Stimulated activated naive CD4-positive, alpha-beta T cell treated with Interleukin-2 at 50 U/mL for 16 hours (primary cell): ENCODE results near the gene PTPRM.

Experiments used
- DNase-seq: peaks from one replicate; lab custom pipeline; 2025; lab: John Stamatoyannopoulos, UW

Gene PTPRM

DNA sequence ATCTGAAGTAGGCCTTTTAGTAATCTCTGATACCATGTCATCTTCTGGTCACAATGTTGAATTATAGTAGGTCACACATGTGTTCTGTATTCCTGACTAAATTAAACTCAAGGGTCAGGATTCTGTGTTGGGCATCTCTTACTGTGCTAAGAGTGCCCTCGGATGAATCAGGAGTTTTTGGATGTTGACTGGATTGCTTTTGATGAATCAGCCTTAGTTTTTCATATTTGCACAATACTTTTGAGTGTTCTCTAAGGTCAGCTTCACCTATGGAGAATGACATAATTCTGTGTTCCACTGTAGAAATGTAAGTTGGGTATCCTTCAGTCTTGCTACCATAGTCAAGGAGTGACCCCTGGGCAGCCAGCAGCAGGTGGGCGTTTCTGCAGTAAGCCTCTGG, 190.1 kb downstream of the PTPRM start:
- DNase-seq = no peak

DNA sequence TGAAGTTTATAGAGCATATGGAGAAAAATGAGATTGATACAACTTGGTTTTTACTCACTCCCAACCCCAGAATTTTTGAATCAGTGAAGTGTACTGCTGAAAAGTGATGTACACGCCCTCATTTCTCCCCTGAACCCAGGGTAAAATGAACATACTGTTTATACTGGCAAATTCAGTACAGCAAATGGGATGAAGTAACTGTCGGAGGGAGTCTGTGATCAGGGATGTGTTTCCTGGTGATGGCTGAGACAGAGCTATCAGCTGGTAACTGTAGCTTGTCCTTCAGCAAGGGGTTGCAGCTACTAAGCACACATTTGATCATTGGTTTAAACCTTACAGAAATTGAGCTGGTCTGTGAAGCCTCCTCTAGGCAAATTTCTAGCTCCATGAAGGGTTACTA, 191.6 kb downstream of the PTPRM start:
- DNase-seq = no peak

DNA sequence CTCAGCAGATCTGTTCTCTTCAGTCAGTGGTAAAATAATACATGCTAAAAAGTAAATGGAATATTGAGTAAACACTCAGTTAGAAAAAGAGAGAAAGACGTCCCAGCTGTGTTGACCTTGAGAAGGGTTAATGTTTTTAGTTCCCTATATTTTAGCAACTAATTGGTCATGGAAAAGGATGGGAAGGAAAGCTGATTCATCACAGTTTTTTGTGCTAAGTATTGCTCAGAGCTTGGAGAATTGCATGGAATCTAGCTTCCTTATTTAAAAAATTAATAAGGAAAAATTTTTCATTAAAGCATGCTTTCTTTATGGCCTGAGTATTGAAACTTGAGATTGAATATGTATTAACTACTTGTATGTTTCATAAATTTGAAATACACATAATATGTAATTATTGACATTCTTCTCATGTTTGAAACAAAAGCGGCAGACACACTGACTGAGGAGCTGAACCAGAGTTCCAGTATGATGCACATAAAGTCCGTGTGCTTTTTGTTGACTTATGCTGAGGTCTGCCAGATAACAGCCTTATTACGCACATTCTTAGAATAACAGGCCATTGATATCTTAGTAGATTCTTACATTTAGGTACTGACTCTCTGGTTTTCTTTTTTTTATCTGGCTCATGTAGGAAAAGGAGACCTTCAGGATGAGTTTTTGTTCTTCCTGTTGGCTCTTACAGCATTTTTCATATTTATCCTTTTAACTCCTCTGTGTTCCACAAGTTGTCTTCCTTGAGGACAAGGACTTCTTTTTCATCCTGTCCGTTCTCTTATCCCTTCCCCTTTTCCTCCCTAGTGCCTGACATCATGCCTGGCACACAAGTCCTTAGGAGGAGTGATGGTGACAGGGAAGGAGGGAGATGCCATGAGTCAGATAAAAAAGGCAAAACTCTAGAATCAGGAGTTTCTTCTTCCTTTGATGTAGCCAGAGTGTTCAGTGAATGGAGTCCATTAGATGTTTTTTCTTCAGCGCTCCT, 194.1 kb downstream of the PTPRM start:
- no peak for DNase-seq

DNA sequence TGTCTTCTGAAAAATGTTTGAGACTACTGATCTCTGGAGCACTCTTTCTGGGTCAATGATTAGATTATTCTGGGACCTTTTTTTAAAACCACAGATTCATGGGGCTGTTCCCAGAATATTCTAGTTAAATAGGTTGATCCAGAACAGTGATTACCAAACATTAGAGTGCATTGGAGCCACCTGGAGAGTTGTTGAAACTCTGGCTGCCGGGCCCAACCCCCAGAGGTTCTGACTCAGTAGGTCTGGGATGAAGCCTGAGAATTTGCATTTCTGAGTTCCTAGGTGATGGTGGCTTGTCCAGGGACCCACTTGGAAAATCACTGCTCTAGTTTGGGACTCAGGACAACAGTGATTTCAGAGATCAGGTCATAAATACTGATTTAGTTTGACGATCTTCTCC, 197.3 kb downstream of the PTPRM start:
- no peak for DNase-seq

DNA sequence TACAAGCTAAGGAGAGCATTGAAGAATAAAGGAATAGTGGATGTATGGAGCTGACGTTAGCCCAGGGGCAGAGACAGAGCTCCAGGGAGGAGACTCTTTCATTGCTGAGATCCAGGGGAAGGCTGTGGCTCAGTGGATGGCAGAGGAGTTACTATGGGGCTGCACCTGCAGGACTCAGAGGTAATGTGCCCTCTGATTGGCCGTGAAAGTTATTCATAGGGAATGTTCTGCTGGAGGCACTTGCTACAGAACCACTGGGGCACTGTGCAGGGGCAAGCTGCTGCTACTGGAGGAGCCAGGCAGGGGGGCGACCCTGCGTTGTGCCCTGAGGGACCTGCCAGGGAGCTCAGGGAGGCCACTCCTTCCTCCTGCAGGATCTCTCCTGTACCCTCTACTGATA, 199.2 kb downstream of the PTPRM start:
- DNase-seq = no peak

DNA sequence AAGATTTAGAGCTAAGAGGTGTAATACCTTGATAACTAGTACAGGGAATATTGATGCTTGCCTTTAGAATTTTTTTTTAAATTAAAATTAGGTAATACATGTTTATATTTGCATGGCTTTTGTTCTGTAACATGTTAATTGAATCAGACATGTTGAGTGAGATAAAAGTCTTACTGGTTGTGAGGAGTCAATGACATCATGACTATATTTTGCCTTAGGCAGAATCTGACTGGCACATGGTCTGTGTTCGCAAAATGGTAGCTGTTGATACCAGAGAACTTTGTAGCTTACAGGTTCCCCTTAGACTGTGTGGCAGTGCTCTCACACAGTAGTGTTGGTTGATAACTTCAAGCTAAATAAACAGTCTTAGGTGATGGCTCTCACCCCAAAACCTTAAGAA, 199.7 kb downstream of the PTPRM start:
- no peak for DNase-seq

DNA sequence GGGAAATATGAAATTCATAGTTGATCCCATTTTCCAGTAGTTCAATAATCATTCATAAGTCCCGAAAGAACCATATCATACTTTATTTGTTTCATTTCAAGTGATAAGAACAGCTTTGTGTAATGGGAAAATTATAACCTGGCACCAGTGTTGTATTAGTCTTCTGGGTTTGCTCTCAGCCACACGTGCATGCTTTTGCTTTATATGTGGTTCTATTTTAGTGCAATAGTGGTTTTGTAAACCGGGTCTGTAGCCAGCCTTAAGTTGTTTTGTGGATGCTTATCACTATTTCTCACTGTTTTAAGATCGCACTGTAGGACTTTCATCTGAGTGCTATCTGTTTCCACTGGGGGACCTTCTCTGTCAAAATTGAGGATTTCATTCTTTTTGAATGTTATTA, 203.8 kb downstream of the PTPRM start:
- DNase-seq = no peak

DNA sequence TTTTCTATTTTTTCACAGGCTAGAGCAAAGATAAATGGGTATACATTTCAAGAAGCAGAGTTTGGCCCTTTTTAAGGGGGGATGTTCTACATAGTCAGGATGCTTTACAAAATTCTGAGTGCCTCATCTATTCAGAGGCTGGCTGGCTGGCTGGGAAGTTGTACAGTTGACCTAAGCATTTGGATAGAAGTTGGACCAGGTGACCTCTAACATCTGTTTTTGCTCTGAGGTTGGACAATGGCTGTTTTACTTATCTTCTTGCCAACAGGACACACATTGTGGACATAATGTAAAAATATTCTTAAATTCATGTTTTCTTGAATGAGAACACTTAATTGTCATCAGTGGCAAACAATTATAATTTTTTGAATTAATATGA, 205.4 kb downstream of the PTPRM start:
- no peak for DNase-seq

DNA sequence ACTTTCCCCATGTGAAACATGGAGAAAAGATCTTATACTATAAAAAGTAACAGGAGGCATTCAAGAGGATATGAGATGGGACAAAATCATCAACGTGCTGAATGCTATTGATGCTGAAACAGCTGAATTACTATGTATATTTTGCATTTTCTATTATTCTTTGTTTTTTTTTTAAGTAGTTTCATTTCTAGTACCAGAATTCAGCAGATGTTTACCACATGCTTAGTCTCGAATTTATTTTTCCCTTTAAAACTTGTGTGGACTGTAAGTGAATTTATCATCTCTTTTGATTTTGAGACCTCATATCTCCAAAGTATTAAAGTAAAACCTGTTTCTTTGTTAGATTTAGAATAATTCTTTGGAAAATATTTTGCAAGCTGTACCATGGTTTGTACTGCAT, 205.8 kb downstream of the PTPRM start:
- DNase-seq = no peak

DNA sequence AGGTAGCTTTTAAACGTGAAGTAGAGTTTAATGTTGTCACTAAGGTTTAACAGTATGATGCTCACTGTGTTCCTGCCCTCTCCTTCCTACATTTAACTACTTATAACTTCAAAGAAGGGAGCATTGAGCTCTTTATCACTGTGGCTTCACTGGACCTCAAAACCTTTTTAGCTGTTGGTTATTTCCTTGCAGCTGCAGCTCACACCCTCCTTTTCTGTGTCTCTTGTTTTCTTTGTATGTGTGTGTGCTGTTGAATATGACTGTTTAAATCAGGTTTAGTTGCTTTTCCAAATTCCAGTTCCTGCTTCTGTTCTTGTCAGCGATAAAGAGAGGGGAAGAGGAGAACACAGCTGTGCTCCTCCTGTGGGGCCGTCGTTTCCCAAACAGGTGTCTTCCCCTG, 208.0 kb downstream of the PTPRM start:
- no peak for DNase-seq

DNA sequence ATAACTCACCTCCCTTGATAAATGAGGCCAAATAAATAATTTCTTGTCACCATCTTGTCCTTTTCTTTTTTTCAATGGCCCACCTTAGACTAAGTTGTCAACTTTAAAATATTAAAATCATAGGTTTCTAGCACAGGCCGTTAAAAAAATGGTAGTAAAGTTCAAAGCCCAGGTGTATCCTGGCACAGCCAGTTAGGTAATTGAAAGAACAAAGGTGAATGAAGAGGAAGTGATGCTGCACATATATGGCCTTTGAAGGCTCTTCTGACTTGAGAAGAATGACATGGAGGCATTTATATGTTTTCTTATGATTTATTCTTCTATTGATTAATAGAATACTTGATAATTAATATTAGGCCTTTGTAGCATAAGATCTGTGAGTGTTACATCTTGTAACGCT, 208.7 kb downstream of the PTPRM start:
- DNase-seq = no peak

DNA sequence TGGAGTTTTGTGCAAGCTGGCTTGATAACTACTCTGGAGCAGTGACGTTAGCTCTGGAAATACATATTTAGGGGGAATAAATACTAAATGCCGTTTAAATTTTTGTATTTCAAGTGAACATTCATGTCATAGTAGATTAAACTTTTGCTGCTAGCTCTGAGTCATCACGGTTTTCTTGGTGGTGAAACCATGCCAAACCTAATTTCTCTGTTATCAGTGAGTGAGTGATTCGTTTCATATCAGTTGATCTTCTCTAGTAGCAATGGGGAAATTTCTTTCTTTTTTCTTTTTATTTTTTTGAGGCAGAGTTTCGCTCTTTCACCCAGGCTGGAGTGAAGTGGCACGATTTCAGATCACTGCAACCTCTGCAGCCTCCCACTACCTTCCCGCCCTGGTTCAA, 211.1 kb downstream of the PTPRM start:
- DNase-seq = no peak

DNA sequence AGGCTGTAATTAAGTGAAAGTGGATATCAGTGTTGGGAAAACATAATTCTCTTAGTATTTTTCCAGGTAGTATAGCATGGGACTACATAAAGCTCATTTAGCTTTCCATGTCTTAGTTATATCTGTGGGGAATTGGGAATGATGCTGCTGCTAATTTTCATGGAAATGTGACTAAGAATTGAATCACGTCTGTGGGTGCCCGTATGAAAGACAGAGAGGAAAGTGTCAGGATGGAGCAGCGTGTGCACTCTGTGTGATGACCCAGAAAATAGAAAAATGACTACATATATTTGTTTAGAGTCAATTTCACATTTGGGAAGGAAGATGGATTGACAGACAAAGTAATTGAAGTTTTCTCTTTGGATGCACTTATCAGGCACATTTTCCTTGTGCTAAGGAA, 212.1 kb downstream of the PTPRM start:
- DNase-seq = no peak

DNA sequence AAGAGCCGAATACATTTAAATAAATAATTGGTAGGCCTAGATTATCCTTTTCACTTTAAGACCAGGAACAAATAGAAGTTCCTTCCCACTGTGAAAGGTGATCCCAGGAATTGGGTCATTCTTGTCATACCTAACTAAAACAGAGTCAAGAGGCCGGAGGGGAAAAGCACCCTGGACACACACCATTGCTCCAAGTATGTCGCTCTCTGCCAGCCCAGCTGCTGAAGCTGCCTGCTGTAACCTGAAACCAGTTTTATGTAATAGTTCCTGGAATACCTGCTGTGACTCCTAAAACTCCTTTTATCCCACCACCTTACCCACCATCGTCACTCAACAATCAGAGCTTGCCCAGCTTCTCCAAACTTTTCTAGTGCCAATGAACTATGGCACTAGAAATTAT, 217.1 kb downstream of the PTPRM start:
- no peak for DNase-seq

DNA sequence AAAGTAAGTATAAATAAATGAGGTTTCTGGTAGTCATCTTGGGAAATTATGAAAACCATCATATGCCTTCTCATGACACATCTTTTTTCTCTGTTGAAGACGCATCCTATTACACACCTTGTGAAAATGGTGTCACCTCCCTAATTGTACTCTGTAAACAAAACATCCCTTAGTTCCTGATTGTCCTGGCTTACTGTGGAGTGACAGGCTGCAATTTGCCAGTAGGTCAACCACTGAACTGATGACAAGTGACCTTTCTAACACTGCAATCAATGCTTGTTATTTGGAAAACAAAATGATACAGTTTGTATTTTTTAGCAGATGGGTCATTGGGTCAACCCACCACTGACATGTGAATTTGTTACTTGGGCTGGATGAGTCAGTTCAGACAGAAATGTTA, 219.5 kb downstream of the PTPRM start:
- no peak for DNase-seq

DNA sequence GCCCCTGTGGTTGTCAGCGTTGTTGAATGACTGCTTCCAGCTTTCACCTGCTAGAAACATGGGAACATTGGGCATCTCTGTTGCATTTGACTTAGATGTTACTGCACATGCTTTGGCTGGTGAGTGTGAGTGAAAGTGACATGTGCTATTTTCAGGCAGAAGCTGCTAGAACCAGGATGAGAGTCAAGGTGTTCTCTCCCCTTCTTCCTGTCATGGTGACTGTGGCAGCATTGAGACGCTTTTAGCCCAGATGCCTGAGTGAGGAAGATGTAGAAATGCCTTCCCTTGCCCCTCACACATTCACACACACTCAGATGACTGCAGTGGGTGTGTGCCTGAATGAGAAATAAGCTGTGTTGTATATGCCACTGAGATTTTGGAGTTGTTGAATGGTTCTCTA, 220.2 kb downstream of the PTPRM start:
- no peak for DNase-seq

DNA sequence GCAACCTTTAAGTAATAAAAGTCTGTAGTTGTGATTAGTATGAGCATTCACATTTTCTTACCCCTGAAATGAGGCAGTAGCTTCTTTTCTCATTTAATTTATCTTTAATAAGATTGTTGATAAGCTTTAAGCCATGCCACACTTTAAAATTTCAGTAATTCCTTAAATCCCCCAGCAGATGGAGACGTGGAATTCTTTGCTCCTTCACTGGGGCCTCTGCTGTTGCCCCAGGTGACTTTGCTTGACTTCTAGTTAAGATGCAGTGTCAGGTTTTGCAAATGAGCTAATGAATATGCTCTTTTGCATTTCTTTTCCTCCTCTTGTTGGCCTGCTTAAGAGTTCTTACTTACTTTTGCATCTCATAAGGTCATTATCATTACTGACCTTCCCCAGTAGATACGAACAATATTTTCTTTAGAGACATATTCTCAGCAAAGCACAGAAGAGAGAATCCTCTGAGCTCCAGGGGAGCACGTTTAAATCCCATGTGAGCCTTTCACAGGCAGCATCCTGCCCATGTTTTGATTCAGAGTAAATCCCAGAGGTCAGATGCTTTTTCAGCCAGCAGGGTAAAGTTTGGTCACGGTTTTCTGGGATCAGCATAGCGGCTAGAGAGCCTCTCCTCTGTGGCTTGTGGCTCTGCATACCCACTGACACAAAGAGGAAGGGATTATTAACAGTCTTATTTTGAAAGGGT, 222.9 kb downstream of the PTPRM start:
- DNase-seq = no peak

DNA sequence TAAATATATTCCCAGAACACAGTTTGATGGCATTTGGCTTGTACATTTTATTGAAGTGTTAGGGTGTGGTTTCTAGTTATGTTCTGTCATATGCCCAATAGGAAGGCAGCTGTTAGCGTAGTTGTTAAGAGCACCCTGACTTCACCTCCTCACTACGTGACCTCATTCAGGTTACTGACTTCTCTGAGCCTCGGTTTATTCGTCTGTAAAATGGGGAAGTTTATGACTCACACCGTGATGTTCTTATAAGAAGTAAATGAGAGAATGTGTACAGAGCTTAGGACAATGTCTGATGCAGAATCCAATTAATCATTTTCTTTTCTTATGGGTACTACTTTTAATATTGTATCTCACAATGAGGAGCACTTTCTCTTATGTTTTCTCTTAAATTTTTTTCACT, 226.0 kb downstream of the PTPRM start:
- no peak for DNase-seq

DNA sequence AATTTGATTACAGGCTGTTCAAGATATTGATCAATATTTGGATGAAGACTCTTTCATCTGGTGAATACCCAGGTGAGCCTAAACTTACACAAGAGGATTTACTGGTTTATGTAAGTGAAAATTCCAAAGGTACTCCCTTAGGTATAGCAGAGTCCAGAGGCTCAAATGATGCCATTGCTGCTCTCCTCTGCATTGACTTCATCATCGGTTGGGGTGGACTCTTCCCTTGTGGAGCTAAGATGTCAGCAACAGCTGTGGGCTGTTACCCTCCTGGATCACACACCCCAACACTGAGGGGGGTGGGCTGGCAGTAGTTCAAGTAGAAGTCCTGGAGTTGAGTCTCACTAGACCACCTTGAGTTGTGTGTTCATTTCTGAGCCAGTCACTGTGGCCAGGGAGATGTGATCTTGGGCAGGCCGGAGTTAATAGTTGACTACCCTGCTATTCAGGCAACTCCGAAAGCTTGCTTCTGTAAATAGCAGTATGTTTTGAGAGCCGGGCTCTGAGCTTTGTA, 236.9 kb downstream of the PTPRM start:
- DNase-seq = no peak

DNA sequence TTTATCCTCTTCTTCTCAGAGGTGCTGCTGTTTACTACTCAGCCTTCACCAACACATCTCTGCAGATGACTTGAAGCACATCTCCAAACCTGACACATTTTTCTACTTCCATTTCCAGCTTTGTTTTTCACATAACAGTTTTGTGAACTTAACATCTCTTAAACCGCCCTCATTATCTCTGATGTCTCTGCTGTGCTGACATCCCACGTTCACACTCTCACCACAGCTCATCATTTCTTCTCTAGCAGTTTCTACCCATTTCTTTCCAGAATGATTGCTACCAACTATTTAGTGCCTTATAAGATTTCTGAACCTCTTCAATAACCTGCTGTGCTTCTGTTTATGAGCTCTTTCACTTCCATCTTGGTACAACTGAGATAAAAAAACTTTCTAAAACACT, 238.0 kb downstream of the PTPRM start:
- no peak for DNase-seq

DNA sequence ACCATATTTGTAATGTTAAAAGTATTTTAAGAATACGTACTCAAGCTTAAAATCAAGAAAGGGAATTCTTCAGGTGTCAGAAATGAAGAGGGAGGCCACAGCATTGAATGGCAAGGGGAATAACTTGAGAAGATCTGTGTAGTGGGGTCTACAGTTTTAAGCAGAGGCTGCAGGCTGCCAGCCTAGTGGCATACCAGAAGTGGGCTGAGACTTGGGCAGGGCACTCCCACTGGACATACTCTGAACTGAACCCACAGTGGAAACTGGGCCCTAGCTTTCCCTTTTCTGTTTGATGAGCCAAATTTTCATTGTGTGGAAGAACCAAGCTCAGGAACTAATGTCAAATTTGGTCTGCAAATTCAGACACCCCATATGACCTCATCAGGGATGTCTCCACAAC, 238.8 kb downstream of the PTPRM start:
- DNase-seq = no peak

DNA sequence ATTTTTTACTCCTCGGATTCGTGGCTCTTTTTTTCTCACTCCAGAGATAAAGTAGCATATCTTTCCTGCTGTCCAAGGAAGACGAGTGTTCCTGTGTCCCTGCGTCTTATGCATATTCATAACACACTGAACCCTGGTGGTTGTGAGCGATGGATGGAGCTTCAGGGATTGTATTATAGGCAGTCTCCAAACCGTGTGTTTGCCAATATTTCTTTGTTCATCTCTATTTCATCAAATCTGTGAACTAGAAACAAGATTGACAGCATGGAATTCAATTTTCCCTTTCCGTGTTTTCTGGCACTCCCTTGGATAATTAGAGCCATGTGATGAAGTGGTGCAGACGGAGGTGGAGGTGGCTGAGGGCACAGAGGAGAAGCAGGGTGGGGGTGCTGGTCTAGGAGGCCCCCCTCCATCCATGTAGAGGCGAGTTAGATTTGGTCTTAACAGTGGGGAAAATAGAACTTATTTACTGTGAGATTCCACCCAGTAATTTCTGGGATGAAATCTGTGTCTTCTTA, 240.9 kb downstream of the PTPRM start:
- no peak for DNase-seq

DNA sequence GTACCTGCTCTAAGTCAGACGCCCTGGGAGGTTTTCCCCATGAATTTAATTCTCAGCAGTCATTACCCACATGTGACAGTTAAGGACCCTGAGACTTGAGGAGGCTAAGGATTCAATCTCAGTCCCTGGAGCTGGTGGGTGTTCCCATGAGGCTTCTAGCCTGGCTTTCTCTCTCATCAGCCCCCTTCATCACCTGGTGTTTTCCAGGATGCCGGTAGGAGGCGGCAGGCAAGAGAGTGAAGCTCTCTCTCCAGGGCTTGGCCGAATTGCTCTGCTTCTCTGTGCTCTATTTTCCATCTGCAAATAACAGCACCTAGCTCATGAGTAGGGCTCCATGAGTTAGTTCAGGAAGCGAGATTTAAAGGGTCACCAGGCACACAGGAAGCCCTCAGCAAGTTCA, 241.9 kb downstream of the PTPRM start:
- no peak for DNase-seq
